Stimulated activated naive CD8-positive, alpha-beta T cell treated with anti-CD3 and anti-CD28 coated beads, Interleukin-15, Interleukin-2, amounts not matched to agents 100 ng/mL and 50 ng/mL, for 24 hours (primary cell): Measurements from ENCODE around the gene GNG12.
"Not testable (repeated sequence)": the region's sequence is repeated elsewhere in the genome, so short reads cannot be mapped to it uniquely, and the experiment has no call there.

ENCODE experiments used
- H3K27ac Mint-ChIP-seq: one replicate; pipeline ENCODE4 v1.8.0; 2021; ENCODE audit warnings: mild to moderate bottlenecking, mixed read lengths
- H3K27me3 Mint-ChIP-seq: one replicate; pipeline ENCODE4 v1.8.0; 2021; ENCODE audit warnings: mixed read lengths
- H3K36me3 Mint-ChIP-seq: one replicate; pipeline ENCODE4 v1.8.0; 2021; ENCODE audit warnings: low read depth, mixed read lengths
- H3K4me1 Mint-ChIP-seq: one replicate; pipeline ENCODE4 v1.8.0; 2021; ENCODE audit warnings: low read depth, mixed read lengths
- H3K4me3 Mint-ChIP-seq: one replicate; pipeline ENCODE4 v1.8.0; 2021; ENCODE audit warnings: mild to moderate bottlenecking, mixed read lengths
- H3K9me3 Mint-ChIP-seq: one replicate; pipeline ENCODE4 v1.8.0; 2021; ENCODE audit warnings: mixed read lengths

Gene GNG12

DNA sequence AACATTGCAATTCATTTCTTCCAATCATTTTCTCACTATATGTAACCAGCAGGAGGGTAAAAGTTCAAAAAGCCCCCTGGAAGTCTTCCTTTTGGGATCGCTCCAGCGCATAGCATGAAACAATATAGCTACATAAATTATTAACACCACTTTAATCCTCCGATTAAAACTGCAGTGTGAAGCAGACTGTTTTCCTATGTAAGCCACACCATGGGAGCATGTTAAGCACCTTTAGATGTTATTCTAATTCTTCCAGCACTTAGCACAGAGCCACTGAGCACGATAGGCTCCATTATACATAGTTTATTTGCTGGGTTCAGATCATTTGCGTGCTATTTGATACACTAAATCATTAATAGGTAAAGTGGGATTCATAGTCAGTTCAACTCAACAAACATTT, 166.6 kb downstream of the GNG12 start:
- H3K36me3 Mint-ChIP-seq = no peaks in the 10 kb centered on the region
- H3K4me1 Mint-ChIP-seq = no peaks in the 10 kb centered on the region
- peaks cover 20% of the 10 kb centered on the region for H3K27me3 Mint-ChIP-seq
- H3K9me3 Mint-ChIP-seq = no peaks in the 10 kb centered on the region
- H3K27ac Mint-ChIP-seq = no peak overlapping the region
- no peak overlapping the region for H3K4me3 Mint-ChIP-seq

- H3K4me1 Mint-ChIP-seq, H3K4me3 Mint-ChIP-seq, H3K36me3 Mint-ChIP-seq, H3K9me3 Mint-ChIP-seq, H3K27ac Mint-ChIP-seq: not testable (repeated sequence)
- H3K27me3 Mint-ChIP-seq = peaks cover 22% of the 10 kb centered on the region
Measured at GRCh38 chr1:67665307-67665706, 168.0 kb downstream of the GNG12 start.

- H3K27ac Mint-ChIP-seq = no peak overlapping the region
- peaks cover 22% of the 10 kb centered on the region for H3K27me3 Mint-ChIP-seq
- no peaks in the 10 kb centered on the region for H3K4me1 Mint-ChIP-seq
- H3K36me3 Mint-ChIP-seq = no peaks in the 10 kb centered on the region
- no peak overlapping the region for H3K4me3 Mint-ChIP-seq
- H3K9me3 Mint-ChIP-seq = no peaks in the 10 kb centered on the region
Measured at GRCh38 chr1:67664048-67664447, 169.2 kb downstream of the GNG12 start.

DNA sequence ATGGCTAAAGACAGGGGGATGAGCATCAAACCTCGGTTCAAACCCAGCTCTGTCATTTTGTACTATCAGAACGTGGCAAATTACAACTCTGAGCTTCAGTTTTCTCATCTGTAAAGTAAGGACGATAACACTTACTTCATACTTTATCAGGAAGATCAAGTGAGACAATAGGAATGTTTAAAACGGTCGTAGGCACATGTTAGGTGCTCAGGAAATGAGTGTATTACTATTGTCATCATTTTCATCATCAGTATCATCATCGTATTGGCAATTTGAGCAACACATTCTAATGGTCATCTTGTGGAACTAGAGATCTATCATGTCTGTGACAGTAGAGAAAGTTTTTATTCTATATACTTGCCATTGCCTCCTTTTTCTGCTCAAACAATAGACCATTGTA, 170.4 kb downstream of the GNG12 start:
- Mint-ChIP-seq H3K27ac (no peak overlapping the region), H3K4me1 (no peaks in the 10 kb centered on the region), H3K27me3 (peaks cover 23% of the 10 kb centered on the region), H3K9me3 (no peaks in the 10 kb centered on the region), H3K4me3 (no peak overlapping the region), H3K36me3 (no peaks in the 10 kb centered on the region)

- Mint-ChIP-seq H3K4me1 (no peaks in the 10 kb centered on the region), H3K27ac (no peak overlapping the region), H3K36me3 (no peaks in the 10 kb centered on the region), H3K4me3 (no peak overlapping the region), H3K27me3 (peaks cover 26% of the 10 kb centered on the region), H3K9me3 (no peaks in the 10 kb centered on the region)
Measured at GRCh38 chr1:67659229-67659628, 174.0 kb downstream of the GNG12 start.

- not testable (repeated sequence) for H3K4me1 Mint-ChIP-seq, H3K9me3 Mint-ChIP-seq, H3K36me3 Mint-ChIP-seq, H3K27ac Mint-ChIP-seq, H3K4me3 Mint-ChIP-seq
- H3K27me3 Mint-ChIP-seq = peaks cover 23% of the 10 kb centered on the region
Measured at GRCh38 chr1:67657152-67657551, 176.1 kb downstream of the GNG12 start.

DNA sequence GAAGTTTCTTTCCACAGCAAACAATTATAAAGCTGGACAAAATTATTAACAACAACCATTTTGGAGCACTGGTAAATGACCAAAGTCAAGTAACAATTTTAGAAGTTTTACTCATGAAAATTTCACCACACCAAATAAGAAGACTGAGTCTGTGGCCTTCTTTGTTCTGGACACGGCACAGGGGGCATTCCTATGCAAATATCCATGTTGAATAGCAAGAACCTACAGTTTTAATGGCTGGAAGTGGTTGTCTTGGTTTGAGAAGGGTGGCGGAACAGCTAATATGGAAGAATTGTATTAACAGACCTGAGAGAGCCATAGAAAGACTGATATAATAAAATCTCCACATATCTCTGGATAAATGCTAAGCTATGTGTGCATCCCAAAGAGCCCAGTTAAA, 177.7 kb downstream of the GNG12 start:
- no peak overlapping the region for H3K4me3 Mint-ChIP-seq
- H3K4me1 Mint-ChIP-seq = no peaks in the 10 kb centered on the region
- H3K27me3 Mint-ChIP-seq = peaks cover 13% of the 10 kb centered on the region
- H3K27ac Mint-ChIP-seq = no peak overlapping the region
- H3K9me3 Mint-ChIP-seq = no peaks in the 10 kb centered on the region
- no peaks in the 10 kb centered on the region for H3K36me3 Mint-ChIP-seq

DNA sequence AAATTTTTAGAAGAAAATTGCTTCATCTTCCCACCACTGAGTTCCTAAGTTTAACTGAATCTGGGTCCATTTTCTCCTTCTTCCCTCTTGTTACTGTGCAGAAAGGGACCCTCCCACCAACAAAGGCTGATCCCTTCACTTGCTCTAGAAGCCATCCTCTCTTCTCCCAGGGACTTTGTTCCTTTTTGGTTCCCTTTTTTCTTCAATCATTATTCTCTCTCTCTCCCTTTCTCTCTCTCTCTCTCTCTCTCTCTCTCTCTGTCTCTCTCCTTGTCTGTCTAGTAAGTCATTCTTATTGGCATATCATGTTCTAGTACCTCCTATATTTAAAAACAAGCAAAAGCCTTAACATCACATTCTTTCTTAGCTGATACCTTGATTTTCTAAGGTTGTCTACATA, 180.0 kb downstream of the GNG12 start:
- peaks cover 7% of the 10 kb centered on the region for H3K27me3 Mint-ChIP-seq
- no peak overlapping the region for H3K27ac Mint-ChIP-seq
- H3K4me1 Mint-ChIP-seq = no peaks in the 10 kb centered on the region
- no peak overlapping the region for H3K4me3 Mint-ChIP-seq
- H3K9me3 Mint-ChIP-seq = no peaks in the 10 kb centered on the region
- H3K36me3 Mint-ChIP-seq = no peaks in the 10 kb centered on the region

GRCh38 chr1:67652800-67653199, 180.5 kb downstream of the GNG12 start:
- H3K36me3 Mint-ChIP-seq = no peaks in the 10 kb centered on the region
- no peaks in the 10 kb centered on the region for H3K9me3 Mint-ChIP-seq
- peaks cover 4% of the 10 kb centered on the region for H3K27me3 Mint-ChIP-seq
- no peak overlapping the region for H3K4me3 Mint-ChIP-seq
- H3K4me1 Mint-ChIP-seq = no peaks in the 10 kb centered on the region
- H3K27ac Mint-ChIP-seq = no peak overlapping the region
